OCI-M2 (cell line): ENCODE results near the gene TRIP6.
"Not testable (repeated sequence)": the region's sequence is repeated elsewhere in the genome, so short reads cannot be mapped to it uniquely, and the experiment has no call there.

Source experiments
- DNase-seq: peaks from one replicate; lab custom pipeline; 2025; ENCODE audit not compliant: unreplicated experiment; lab: John Stamatoyannopoulos, UW

The TRIP6 gene

DNA sequence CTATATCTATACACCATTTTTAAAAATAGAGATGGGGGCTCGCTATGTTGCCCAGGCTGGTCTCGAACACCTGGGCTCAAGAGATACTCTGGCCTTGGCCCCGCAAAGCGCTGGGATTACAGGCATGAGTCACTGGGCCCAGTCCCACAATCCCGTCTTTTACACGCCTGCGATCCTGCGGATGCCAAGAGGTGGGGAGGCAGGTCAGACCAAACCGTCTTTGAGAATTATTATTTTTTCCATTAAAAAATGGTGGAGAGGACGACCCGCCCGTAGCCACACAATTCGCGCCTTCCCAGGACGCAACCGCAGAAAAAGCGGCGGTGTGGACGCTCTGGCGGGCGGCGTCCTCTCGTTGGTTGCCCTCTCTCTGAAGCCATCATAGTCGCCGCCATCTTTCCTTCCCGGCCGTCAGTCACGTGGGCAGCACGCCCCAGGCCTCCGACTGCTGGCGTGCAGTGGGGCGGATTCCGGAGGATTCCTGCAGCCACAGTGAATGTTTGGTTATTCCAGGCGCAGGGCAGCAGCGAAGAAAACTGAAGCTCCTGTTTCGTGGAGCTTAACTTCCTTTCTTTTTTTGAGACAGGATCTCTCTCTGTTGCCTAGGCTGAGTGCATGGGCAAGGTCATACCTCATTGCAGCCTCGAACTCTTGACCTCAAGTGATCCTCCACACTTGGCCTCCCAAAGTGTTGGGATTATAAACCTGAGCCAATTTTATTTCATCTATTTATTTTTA is 29.9 kb upstream of the TRIP6 start:
- no peak for DNase-seq

DNA sequence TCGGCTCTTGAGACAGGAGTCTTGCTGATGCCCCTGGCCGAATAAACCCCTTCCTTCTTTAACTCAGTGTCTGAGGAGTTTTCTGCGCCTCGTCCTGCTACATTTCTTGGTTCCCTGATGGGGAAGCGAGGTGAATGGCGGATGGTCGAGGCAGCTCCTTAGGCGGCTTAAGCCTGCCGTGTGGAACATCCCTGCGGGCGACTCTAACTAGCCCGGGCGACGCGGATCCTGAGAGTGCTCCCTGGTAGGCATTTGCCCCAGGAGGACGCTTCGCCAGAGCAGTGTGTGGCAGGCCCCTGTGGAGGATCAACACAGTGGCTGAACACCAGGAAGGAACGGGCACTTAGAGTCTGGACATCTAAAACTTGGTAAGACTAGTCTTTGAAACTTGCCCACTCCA is 27.8 kb upstream of the TRIP6 start:
- DNase-seq: no peak

DNA sequence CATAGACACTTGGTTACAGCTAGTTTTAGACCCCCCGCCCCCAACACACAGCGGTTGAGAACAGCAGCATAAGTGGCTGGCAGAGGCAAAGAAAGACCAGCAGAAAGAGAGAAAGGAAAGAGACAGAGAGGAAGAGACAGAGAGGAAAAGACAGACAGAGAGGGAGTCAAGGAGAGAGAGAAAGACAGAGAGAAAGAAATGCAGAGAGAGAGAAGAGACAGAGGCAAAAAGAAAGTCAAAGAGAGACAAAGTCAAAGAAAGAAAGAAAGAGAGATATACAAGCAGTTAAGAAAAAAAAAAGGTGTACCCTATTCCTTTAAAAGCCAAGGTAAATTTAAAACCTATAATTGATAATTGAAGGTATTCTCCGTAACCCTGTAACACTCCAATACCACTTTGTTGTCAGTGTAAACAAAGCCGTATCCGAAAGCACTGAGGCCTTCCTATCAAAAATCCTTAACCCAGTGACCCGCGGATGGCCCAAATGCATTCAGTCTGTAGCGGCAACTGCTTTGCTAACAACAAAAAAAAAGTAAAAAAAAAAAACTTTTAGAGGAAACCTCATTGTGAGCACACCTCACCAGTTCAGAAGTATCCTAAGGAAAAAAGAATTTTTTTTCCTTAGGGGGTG is 26.6 kb upstream of the TRIP6 start:
- no peak for DNase-seq

DNA sequence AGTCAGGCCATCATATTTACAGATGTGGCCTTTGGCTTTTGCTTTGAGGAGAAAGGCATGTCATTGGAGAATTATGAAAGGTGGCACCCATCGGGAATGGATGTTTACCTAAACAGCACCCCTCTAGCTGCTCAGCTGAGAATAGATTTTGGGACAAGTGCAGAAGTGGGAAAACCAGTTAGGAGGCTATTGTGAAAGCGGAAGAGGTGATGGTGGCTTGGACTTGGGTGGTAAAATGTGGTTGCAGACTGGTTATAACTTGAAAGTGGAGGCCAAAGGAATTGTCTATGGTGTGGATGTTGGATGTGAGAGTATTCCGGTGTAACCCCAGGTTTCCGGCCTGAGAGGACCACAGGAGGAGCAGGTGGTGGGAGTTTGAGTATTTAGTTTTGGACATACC is 19.8 kb upstream of the TRIP6 start:
- DNase-seq: no peak

DNA sequence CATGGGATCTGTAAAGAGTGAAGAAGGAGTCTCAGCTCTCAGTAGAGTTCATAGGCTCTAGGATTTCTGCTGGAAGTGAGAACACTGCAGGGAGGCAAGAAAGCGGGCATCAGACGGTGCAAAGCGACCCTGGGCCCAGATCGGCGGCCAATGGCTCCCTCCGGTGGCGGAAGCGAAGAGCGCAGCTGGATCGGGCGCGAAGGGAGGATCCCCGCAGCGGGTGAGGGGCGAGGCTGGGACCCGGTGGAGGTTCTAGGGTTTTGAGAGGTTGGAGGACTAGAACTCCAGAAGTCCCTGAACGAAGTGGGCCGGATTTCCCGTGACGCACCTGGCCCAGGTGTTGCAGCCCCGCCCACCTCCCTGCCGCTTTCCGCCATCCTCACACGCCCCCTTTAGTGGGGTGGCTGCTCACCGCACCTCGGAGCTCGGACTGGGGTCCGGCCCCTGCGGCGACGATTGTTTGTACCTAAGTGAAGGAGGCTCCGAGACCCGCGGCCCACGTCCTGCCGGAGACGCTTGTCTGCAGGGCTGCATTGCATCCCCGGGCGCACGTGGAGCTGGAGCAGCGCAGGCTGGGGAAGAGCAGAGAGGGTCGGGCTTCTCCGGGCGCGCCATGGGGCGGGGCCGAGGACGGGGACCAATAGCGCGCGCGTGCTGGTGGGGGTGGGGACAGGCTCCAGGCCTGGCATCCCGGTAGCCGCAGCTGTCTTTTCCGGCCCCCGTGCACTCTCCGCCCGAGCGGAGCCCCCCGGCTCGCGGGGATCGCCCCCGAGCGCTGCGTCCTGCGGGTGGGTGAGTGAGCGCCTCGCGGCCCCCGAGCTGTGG is 14.9 kb upstream of the TRIP6 start, which contains the start of gene SLC12A9:
Gene SLC12A9, plus strand, starts transcription at position 666 of the 825 bp plus-strand sequence. CDS start 1,485 bp downstream, outside the sequence.
- DNase-seq: no peak

DNA sequence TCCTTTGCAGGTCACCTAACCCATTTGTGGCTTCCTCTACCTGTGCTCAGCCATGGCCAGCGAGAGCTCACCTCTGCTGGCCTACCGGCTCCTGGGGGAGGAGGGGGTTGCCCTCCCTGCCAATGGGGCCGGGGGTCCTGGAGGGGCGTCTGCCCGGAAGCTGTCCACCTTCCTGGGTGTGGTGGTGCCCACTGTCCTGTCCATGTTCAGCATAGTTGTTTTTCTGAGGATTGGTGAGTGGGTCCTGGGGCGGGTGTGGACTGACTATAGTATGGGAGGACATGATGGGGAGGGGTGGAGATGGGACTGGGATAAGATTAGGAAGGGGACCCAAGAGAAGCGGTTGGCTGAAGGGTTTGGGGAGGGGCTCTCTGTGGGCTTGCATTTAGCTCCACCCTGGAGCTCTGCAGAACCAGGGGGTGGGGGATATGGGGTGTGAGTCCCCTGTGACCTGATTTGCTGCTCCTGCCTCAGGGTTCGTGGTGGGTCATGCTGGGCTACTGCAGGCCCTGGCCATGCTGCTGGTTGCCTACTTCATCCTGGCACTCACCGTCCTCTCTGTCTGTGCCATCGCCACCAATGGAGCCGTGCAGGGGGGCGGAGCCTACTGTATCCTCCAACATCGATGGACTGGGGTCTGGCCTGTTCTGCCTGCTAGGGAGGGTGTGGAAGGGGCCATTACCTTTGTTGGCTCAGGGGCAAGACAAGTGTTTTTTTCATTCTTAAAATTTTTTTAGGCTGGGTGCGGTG is 12.9 kb upstream of the TRIP6 start:
- DNase-seq: no peak

DNA sequence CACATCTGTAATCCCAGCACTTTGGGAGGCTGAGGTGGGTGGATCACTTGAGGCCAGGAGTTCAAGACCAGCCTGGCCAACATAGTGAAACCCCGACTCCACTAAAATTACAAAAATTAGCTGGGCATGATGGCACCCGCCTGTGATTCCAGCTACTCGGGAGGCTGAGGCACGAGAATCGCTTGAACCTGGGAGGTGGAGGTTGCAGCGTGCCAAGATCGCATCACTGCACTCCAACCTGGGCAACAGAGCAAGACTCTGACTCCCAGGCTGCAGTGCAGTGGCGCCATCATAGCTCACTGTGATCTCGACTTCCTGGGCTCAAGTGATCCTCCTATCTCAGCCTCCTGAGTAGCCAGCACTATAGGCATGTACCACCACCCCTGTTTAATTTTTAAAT is 12.3 kb upstream of the TRIP6 start:
- DNase-seq: not testable (repeated sequence)

DNA sequence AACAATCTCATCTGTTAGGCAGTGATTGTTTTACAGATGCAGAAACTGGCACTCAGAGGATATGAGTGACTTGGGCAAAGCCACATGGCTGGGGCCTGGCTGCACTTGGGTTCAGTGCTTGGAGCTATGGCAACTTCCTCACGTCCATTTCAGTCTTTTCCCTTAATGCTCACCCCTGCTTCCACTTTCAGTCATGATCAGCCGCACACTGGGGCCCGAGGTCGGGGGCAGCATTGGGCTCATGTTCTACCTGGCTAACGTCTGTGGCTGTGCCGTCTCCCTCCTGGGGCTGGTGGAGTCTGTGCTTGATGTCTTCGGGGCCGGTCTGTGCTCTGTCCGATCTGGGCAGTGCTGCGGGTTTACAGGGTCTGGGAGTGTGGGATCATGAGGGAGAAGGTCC is 11.7 kb upstream of the TRIP6 start:
- DNase-seq: no peak

DNA sequence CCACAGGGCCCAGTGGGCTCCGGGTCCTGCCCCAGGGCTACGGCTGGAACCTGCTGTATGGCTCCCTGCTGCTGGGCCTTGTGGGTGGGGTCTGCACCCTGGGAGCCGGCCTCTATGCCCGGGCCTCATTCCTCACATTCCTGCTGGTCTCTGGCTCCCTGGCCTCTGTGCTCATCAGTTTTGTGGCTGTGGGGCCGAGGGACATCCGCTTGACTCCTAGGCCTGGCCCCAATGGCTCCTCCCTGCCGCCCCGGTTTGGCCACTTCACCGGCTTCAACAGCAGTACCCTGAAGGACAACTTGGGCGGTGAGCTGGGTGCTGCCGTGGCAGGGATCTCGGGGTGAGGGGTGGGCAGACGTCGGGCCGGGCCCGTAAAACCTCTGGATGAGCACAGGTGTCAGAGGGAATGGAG is 10.3 kb upstream of the TRIP6 start:
- DNase-seq: no peak

DNA sequence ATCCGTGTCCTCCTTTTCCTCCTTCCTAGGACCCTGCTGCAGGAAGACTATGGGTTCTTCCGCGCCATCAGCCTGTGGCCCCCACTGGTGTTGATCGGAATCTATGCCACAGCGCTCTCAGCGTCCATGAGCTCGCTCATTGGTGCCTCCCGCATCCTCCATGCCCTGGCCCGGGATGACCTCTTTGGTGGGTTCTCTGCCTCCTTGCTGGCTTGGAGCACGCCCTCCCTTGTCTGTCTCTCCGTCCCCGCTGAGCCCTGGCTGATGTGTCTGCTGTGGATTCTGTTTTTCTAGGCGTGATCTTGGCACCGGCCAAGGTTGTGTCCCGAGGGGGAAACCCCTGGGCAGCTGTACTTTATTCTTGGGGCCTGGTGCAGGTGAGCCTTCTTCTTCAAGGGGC is 7.3 kb upstream of the TRIP6 start:
- DNase-seq: no peak

DNA sequence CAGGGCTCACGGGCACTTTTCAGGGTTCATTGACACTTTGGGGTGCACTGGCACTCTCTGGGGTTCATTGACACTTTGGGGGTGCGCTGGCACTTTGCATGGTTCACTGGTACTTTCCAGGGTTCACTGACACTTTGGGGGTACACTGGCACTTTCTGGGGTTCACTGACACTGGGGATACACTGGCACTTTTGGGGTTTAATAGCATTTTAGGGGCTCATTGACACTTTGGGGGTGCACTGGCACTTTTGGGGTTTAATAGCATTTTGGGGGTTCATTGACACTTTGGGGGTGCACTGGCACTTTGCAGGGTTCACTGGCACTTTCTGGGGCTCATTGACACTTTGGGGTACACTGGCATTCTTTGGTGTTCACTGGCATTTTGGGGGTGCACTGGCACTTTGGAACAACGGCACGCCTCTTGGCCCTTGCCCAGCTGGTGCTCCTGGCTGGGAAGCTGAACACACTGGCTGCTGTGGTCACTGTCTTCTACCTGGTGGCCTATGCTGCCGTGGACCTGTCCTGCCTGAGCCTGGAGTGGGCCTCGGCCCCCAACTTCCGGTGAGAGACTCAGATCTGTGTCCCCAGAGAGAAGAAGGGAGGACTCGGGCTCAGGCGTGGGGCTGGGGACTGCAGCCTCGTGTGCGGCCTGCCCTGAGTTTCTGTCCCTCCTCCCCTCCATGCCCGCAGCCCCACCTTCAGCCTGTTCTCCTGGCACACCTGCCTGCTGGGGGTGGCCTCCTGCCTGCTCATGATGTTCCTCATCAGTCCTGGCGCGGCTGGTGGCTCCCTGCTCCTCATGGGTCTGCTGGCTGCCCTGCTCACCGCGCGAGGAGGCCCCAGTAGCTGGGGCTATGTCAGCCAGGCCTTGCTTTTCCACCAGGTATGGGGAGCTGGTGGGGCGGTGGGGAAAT is 6.2 kb upstream of the TRIP6 start:
- no peak for DNase-seq

DNA sequence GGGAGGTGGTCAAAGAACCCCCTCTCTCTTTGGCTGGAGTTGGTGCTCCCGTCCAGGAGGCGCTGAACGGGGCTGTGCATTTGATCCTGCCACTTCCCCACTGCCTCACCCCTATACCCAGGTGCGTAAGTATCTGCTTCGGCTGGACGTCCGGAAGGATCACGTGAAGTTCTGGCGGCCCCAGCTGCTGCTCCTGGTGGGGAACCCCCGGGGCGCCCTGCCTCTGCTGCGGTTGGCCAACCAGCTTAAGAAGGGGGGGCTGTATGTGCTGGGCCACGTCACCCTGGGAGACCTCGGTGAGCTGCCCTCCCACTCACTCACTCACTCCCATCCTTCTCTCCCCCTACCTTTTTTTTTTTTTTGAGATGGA is 5.6 kb upstream of the TRIP6 start:
- no peak for DNase-seq

DNA sequence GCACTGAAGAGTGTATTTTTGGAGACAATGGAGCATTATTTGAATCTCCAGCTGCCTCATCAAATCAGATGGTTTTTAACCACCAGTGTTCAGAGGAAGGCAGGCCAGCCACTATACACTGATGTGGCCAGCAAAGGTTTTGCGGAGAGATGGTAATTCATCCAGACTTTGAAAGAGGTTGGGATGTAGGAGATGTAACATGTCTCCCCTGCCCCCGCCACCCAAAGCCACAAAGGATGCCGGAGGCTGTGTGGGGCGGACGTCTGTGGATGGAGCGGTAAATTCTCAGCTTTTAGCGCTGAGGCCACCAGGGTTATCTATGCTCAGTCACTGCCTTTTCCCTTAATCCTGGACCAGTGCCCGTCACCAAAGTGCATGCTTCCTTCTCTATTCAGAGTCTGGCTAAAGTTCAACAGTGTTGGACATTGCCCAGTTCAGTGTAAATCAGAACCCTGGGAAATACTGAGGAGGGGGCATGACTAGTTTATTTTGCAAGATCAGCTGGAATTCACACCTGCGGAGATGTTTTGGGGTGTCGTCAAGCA is 3.7 kb upstream of the TRIP6 start:
- no peak for DNase-seq

DNA sequence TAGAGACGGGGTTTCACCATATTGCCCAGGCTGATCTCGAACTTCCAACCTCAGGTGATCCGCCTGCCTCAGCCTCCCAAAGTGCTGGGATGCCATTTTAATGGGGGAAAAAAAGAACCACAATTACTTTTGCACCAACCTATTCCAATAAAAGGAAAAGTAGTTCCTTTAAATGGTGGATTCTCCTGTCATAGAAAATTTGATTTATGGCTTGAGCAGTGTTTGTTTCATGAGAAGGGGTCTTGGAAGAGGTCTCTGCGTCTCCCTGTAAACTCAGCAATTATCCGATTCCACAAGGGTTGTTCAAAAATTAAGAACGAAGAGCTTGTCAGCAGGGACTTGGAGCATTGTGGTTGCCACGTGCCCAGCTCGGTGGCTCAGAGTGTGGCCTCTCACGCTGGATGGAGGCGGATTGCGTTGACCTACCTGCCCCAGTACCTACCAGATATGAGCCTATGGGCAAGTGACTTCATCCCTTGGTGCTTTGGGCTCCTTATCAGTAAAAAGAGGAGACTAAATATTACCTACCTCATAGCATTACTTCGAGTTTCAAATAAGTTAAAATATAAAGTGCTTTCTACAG is 2.8 kb upstream of the TRIP6 start:
- no peak for DNase-seq

DNA sequence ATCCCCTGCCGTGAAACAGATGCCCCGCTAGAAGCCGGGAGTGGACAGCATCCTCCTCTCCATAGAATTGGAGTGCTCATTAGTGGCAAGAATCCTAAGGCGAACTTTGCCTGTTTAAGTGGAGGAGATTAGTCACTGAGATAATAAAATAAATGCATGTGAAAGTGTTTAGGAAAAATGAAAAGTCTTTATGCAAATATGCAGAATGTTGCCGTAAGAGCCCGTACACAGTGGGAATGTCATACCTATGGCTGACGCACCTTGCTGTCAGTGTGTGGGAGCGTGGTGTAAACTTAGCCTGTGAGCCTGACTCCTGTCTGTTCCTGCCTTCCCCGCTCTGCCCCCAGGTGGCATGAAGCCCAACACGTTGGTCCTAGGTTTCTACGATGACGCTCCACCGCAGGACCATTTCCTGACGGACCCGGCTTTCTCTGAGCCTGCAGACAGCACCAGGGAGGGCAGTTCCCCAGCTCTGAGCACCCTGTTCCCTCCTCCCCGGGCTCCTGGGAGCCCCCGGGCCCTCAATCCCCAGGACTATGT is 1.7 kb upstream of the TRIP6 start:
- no peak for DNase-seq

DNA sequence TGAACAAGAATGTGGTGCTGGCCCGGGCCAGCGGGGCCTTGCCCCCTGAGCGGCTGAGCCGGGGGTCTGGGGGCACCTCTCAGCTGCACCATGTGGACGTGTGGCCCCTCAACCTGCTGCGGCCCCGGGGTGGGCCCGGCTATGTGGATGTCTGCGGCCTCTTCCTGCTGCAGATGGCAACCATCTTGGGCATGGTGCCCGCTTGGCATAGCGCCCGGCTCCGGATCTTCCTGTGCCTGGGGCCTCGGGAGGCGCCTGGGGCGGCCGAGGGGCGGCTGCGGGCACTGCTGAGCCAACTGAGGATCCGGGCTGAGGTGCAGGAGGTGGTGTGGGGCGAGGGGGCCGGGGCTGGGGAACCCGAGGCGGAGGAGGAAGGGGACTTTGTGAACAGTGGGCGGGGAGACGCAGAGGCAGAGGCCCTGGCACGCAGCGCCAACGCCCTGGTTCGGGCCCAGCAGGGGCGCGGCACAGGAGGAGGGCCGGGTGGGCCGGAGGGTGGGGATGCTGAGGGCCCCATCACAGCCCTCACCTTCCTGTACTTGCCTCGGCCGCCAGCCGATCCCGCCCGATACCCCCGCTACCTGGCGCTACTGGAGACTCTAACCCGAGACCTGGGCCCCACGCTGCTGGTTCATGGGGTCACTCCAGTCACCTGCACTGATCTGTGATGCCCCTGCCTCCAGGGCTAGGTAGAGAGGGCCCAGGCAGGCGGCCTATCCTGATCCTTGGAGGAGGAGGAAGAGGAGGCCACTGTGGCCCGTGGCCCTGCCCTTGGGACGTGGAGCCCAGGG is 1.1 kb upstream of the TRIP6 start:
- DNase-seq: no peak

DNA sequence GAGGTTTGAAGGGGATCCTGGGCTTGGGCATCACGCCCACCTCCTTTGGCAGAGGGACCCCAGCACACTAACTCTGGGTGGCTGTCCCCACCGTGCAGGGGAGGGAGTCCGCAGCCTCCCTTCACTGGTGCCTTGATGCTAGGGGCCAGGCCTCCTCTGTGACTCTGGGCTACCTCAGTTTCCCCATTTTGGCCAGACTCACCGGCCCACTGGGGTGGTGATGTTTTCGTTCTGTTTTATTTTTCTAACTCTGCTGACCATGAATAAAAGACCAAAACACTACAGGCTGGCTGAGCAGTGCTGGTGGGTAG is 503 bp upstream of the TRIP6 start:
- no peak for DNase-seq

DNA sequence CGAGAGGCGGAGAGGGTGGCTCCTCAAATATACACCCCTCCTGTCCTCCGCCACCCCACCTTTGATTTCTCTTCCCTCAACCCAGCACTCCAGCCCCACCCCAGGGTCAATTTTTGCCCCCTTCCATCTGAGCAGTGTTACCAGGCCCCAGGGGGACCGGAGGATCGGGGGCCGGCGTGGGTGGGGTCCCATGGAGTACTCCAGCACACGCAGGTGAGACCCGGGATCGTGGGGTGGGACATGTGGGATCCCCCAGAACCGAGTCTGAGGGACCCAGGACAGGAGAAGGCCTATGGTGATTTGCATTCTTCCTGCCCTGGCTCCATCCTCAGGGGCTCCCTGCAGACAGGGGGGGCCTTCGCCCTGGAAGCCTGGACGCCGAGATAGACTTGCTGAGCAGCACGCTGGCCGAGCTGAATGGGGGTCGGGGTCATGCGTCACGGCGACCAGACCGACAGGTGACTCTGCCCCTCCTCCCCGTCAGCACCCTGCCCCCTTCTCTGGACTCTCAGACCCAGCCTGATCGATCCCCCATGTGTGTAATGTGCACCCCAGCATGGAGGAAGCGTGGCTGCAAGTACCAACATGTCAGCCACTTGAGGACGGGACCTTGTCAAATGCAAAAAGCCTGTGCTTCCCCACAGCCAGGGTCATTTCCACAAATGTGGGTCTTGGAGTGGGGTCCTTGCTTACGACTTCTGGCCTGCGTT is 744 bp downstream of the TRIP6 start:
- no peak for DNase-seq
